ENCODE results near the gene RSRC1.
A peak's percentile ranks its signal among the peaks of the same experiment; 100 is the strongest.
"Not testable (repeated sequence)": the region's sequence is repeated elsewhere in the genome, so short reads cannot be mapped to it uniquely, and the experiment has no call there.

Gene RSRC1, protein sequence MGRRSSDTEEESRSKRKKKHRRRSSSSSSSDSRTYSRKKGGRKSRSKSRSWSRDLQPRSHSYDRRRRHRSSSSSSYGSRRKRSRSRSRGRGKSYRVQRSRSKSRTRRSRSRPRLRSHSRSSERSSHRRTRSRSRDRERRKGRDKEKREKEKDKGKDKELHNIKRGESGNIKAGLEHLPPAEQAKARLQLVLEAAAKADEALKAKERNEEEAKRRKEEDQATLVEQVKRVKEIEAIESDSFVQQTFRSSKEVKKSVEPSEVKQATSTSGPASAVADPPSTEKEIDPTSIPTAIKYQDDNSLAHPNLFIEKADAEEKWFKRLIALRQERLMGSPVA

DNA sequence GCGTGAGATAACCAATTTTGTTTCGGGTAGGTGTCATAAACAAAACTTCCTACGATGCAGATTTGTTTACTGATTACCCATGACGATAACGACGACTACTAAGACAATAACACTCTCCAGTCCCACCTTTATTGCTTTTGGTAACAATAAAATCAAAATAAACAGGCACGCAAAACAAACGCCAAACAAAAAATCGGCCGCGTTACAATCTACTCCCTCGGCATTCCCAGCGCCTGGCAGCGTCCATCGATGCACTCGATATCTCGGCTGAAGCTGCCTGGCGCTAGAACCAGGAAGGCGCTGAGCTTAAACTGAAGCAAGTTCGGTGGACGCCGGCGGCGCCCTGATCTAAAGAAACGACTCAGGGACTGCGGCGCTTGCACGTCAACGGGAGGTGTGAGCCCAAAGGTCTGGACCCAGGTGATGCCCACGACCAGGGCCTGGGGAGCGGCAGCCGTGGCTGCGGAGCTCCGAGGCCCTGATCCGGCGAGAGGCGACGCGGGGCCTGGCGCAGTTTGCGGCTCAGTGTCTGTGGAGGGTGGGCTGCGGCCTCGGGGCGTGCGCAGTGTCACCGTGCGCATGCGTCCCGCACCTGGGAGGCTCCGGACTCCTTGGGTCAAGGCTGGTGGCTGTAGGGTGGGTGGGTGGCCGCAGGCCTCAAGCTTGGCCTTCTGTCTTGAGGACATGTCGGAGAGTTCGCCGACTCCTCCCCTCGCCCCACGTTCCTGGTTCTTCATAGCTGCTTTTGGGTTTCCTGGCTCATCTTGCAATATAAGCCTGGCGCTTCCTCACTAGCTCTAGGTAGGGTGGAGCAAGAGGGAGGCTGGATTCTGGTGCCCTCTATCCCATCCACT lies at the start of gene RSRC1:
TSS of gene RSRC1 (plus strand) at position 286 of the 854 bp plus-strand sequence. CDS start 12,016 bp downstream, outside the sequence.
- Histone ChIP-seq H3K36me3 (ENCODE audit: control insufficient read depth, low read depth, low read length) (no peaks in the 10 kb centered on the region), H3K27ac (ENCODE audit: low read length) (no peak within 1 kb of the TSS), H3K27me3 (ENCODE audit: control insufficient read depth, insufficient read depth, low read length) (peaks cover 47% of the 10 kb centered on the region), H3K9me3 (ENCODE audit: control insufficient read depth, low read depth, low read length) (no peaks in the 10 kb centered on the region), H3K4me3 (ENCODE audit: low read length) (peak within 1 kb of the TSS; percentile 87), H3K9ac (ENCODE audit: low read length) (peak within 1 kb of the TSS; percentile 61), H3K4me1 (ENCODE audit: control insufficient read depth, low read depth, low read length) (peaks cover 11% of the 10 kb centered on the region)

- H3K4me3 ChIP-seq (ENCODE audit: low read length); H3K9me3 ChIP-seq (ENCODE audit: control insufficient read depth, low read depth, low read length); H3K27ac ChIP-seq (ENCODE audit: low read length); H3K27me3 ChIP-seq (ENCODE audit: control insufficient read depth, insufficient read depth, low read length); H3K36me3 ChIP-seq (ENCODE audit: control insufficient read depth, low read depth, low read length); H3K4me1 ChIP-seq (ENCODE audit: control insufficient read depth, low read depth, low read length); H3K9ac ChIP-seq (ENCODE audit: low read length): not testable (repeated sequence)
Measured at GRCh38 chr3:158065574-158065973, 44.3 kb upstream of the RSRC1 start.

DNA sequence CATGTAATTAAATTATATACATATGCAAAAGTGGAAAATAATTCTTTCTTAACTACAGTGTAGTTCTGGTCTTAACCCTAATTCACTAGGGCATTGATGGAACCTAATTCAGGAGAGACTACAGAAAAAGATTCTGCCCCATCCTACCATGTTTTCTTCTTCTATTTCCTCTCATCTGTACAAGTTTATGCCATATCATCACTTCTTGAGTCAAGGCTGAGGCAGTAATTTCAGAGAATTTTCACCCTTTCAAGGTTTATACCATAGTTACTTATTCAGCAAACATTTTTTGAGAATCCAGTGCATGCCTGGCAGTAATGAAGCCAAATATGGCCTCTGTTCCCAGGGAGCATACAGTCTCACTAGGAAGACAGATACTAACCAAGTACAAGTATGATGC lies 37.1 kb upstream of the RSRC1 start:
- H3K4me3 ChIP-seq (ENCODE audit: low read length) = no peak overlapping the region
- H3K4me1 ChIP-seq (ENCODE audit: control insufficient read depth, low read depth, low read length) = no peaks in the 10 kb centered on the region
- no peak overlapping the region for H3K9ac ChIP-seq (ENCODE audit: low read length)
- H3K27ac ChIP-seq (ENCODE audit: low read length) = no peak overlapping the region
- no peaks in the 10 kb centered on the region for H3K27me3 ChIP-seq (ENCODE audit: control insufficient read depth, insufficient read depth, low read length)
- no peaks in the 10 kb centered on the region for H3K9me3 ChIP-seq (ENCODE audit: control insufficient read depth, low read depth, low read length)
- no peaks in the 10 kb centered on the region for H3K36me3 ChIP-seq (ENCODE audit: control insufficient read depth, low read depth, low read length)

- H3K27me3 ChIP-seq (ENCODE audit: control insufficient read depth, insufficient read depth, low read length) = no peaks in the 10 kb centered on the region
- no peaks in the 10 kb centered on the region for H3K4me1 ChIP-seq (ENCODE audit: control insufficient read depth, low read depth, low read length)
- H3K9me3 ChIP-seq (ENCODE audit: control insufficient read depth, low read depth, low read length) = no peaks in the 10 kb centered on the region
- H3K9ac ChIP-seq (ENCODE audit: low read length) = no peak overlapping the region
- H3K4me3 ChIP-seq (ENCODE audit: low read length) = no peak overlapping the region
- no peak overlapping the region for H3K27ac ChIP-seq (ENCODE audit: low read length)
- H3K36me3 ChIP-seq (ENCODE audit: control insufficient read depth, low read depth, low read length) = no peaks in the 10 kb centered on the region
Measured at GRCh38 chr3:158074591-158074990, 35.3 kb upstream of the RSRC1 start.

- H3K36me3 ChIP-seq (ENCODE audit: control insufficient read depth, low read depth, low read length) = no peaks in the 10 kb centered on the region
- no peaks in the 10 kb centered on the region for H3K9me3 ChIP-seq (ENCODE audit: control insufficient read depth, low read depth, low read length)
- H3K4me1 ChIP-seq (ENCODE audit: control insufficient read depth, low read depth, low read length) = no peaks in the 10 kb centered on the region
- no peak overlapping the region for H3K27ac ChIP-seq (ENCODE audit: low read length)
- H3K27me3 ChIP-seq (ENCODE audit: control insufficient read depth, insufficient read depth, low read length) = no peaks in the 10 kb centered on the region
- no peak overlapping the region for H3K9ac ChIP-seq (ENCODE audit: low read length)
- no peak overlapping the region for H3K4me3 ChIP-seq (ENCODE audit: low read length)
Measured at GRCh38 chr3:158079599-158079998, 30.3 kb upstream of the RSRC1 start.

- Histone ChIP-seq H3K9me3 (ENCODE audit: control insufficient read depth, low read depth, low read length) (no peaks in the 10 kb centered on the region), H3K27ac (ENCODE audit: low read length) (no peak overlapping the region), H3K36me3 (ENCODE audit: control insufficient read depth, low read depth, low read length) (no peaks in the 10 kb centered on the region), H3K4me1 (ENCODE audit: control insufficient read depth, low read depth, low read length) (no peaks in the 10 kb centered on the region), H3K4me3 (ENCODE audit: low read length) (no peak overlapping the region), H3K27me3 (ENCODE audit: control insufficient read depth, insufficient read depth, low read length) (no peaks in the 10 kb centered on the region), H3K9ac (ENCODE audit: low read length) (no peak overlapping the region)
Measured at GRCh38 chr3:158084651-158085050, 25.2 kb upstream of the RSRC1 start.

DNA sequence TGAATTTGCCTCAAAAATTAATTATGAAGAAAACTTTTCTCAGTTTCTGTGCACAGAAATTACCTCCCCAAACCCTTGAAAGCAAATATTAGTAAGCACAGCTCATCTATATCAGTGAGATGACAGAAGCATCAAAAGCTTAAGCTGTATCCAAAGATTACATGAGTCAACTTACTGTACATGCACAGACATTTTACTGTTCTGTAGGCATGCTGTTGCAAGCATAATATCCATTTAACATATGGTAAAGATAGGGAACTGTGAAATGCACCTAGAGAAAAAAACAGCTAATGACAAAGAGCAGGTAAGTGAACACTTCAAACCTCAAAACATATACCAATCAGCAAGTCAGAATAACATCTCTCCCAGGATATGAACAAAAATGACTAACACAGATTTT lies 24.5 kb upstream of the RSRC1 start:
- Histone ChIP-seq H3K36me3 (ENCODE audit: control insufficient read depth, low read depth, low read length) (no peaks in the 10 kb centered on the region), H3K27me3 (ENCODE audit: control insufficient read depth, insufficient read depth, low read length) (no peaks in the 10 kb centered on the region), H3K27ac (ENCODE audit: low read length) (no peak overlapping the region), H3K4me1 (ENCODE audit: control insufficient read depth, low read depth, low read length) (no peaks in the 10 kb centered on the region), H3K9ac (ENCODE audit: low read length) (no peak overlapping the region), H3K9me3 (ENCODE audit: control insufficient read depth, low read depth, low read length) (no peaks in the 10 kb centered on the region), H3K4me3 (ENCODE audit: low read length) (no peak overlapping the region)

GRCh38 chr3:158085931-158086330 lies 24.0 kb upstream of the RSRC1 start:
- H3K27ac ChIP-seq (ENCODE audit: low read length) = no peak overlapping the region
- H3K4me1 ChIP-seq (ENCODE audit: control insufficient read depth, low read depth, low read length) = no peaks in the 10 kb centered on the region
- no peaks in the 10 kb centered on the region for H3K27me3 ChIP-seq (ENCODE audit: control insufficient read depth, insufficient read depth, low read length)
- no peak overlapping the region for H3K4me3 ChIP-seq (ENCODE audit: low read length)
- no peaks in the 10 kb centered on the region for H3K9me3 ChIP-seq (ENCODE audit: control insufficient read depth, low read depth, low read length)
- H3K9ac ChIP-seq (ENCODE audit: low read length) = no peak overlapping the region
- no peaks in the 10 kb centered on the region for H3K36me3 ChIP-seq (ENCODE audit: control insufficient read depth, low read depth, low read length)

DNA sequence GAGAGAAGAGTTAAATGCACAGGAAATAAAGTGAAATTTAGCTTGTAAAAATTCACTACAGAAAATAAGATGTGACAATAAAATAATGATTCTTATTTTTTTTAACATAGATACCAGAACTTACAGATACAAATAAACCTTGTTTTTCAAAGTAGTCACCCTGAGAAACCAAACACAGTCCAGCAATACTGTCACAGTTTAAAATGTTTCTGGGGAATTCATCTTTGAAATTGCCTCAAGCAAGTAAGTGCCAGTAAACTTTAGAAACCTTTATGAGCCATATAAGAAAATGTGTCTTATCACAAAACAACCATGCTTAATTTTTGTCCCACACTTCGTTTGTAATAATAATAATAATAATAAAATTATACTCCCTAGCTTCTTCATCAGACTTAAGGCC lies 23.5 kb upstream of the RSRC1 start:
- Histone ChIP-seq H3K36me3 (ENCODE audit: control insufficient read depth, low read depth, low read length) (no peaks in the 10 kb centered on the region), H3K4me3 (ENCODE audit: low read length) (no peak overlapping the region), H3K27ac (ENCODE audit: low read length) (no peak overlapping the region), H3K27me3 (ENCODE audit: control insufficient read depth, insufficient read depth, low read length) (no peaks in the 10 kb centered on the region), H3K9me3 (ENCODE audit: control insufficient read depth, low read depth, low read length) (no peaks in the 10 kb centered on the region), H3K4me1 (ENCODE audit: control insufficient read depth, low read depth, low read length) (no peaks in the 10 kb centered on the region), H3K9ac (ENCODE audit: low read length) (no peak overlapping the region)

- Histone ChIP-seq H3K9ac (ENCODE audit: low read length) (no peak overlapping the region), H3K4me3 (ENCODE audit: low read length) (no peak overlapping the region), H3K36me3 (ENCODE audit: control insufficient read depth, low read depth, low read length) (no peaks in the 10 kb centered on the region), H3K27me3 (ENCODE audit: control insufficient read depth, insufficient read depth, low read length) (peaks cover 2% of the 10 kb centered on the region), H3K27ac (ENCODE audit: low read length) (no peak overlapping the region), H3K9me3 (ENCODE audit: control insufficient read depth, low read depth, low read length) (no peaks in the 10 kb centered on the region), H3K4me1 (ENCODE audit: control insufficient read depth, low read depth, low read length) (no peaks in the 10 kb centered on the region)
Measured at GRCh38 chr3:158086776-158087175, 23.1 kb upstream of the RSRC1 start.

DNA sequence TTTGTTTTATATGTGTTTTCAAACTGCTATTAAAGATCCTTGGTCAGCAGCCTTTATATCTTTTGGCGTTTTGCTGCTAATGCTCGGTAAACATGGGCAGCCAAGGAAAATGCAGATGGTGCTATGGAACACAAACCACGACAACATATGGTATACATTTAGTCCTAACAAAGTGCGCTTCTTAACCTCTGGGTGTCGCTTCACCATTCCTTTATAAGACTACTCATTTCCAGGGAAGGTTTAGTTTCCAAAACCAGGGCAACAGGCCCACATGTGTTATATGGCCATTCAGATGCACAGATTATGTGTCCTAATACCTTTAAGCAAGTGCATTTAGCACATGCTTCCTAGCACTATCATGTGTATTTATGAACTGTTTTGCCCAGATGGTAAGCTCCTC lies 18.4 kb upstream of the RSRC1 start:
- Histone ChIP-seq H3K9ac (ENCODE audit: low read length) (no peak overlapping the region), H3K27ac (ENCODE audit: low read length) (no peak overlapping the region), H3K4me1 (ENCODE audit: control insufficient read depth, low read depth, low read length) (peaks cover 12% of the 10 kb centered on the region), H3K36me3 (ENCODE audit: control insufficient read depth, low read depth, low read length) (no peaks in the 10 kb centered on the region), H3K9me3 (ENCODE audit: control insufficient read depth, low read depth, low read length) (no peaks in the 10 kb centered on the region), H3K4me3 (ENCODE audit: low read length) (no peak overlapping the region), H3K27me3 (ENCODE audit: control insufficient read depth, insufficient read depth, low read length) (peaks cover 49% of the 10 kb centered on the region)
